NB4 (cell line): ENCODE results near the gene HS3ST4.

Experiments
- CTCF ChIP-seq: IDR thresholded peaks from one replicate; pipeline ENCODE4 v1.5.1; 2012; ENCODE audit warnings: low read depth, low read length
- MYC ChIP-seq: IDR thresholded peaks from 2 replicates; pipeline ENCODE4 v1.6.1; 2011; ENCODE audit warnings: low read depth, low read length
- POLR2A ChIP-seq: IDR thresholded peaks from 2 replicates; pipeline ENCODE4 v1.6.1; 2011; ENCODE audit warnings: mild to moderate bottlenecking; ENCODE audit not compliant: insufficient read length; ENCODE audit errors: extremely low read depth
- TF ChIP-seq, protein P1 (sequence below): IDR thresholded peaks from 2 replicates; pipeline ENCODE4 v1.6.1; 2011; ENCODE audit warnings: low read depth, low read length

DNA sequence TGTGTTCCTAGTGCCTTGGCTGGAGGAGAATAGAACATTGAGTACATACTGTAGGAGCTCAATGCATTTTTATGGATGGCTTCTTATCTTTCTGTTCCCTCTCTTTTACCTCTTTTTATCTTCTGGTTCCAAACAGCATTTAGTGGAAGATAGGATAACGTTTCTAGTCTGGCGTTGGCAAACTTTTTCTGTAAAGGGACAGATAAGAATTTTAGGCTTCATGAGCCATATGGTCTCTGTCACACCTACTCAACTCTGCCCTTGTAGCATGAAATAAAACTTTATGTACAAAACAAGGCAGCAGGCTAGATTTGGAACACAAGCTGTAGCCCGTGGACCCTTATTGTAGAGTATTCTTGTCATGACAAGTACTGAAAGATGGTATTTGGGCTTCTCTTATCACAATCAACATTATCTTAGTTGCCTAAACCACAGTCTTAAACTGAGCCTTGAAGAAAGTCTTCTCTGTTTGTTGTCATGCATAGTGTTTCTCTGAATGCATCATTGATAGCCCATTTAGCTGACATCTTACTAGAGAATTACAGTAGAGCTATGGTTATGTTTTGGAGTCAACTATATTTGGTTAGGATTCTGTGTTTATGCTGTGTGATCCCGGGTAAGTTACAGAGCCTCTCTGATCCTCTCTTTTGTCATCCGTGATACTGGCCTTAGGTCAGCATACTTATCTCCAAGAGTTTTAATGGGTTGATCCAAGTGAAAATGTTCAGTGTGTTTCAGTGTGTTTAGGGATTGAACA lies 80.2 kb downstream of the HS3ST4 start:
- no peak for TF ChIP-seq POLR2A
- TF ChIP-seq CTCF = no peak
- TF ChIP-seq, protein P1, sequence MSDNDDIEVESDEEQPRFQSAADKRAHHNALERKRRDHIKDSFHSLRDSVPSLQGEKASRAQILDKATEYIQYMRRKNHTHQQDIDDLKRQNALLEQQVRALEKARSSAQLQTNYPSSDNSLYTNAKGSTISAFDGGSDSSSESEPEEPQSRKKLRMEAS = no peak
- TF ChIP-seq MYC = no peak
